GM12892 (cell line): Measurements from ENCODE around the gene GLRX3.
"Not testable (repeated sequence)": the region's sequence is repeated elsewhere in the genome, so short reads cannot be mapped to it uniquely, and the experiment has no call there.

Experiments
- POLR2A ChIP-seq: IDR thresholded peaks from 2 replicates; pipeline ENCODE4 v1.6.1; 2011; ENCODE audit warnings: low read depth, low read length, control low read depth
- TAF1 ChIP-seq: IDR thresholded peaks from 2 replicates; pipeline ENCODE4 v1.6.1; 2011; ENCODE audit warnings: low read depth, mild to moderate bottlenecking, control low read depth, low read length, borderline replicate concordance

GRCh38 chr10:130117535-130117934, 18.7 kb upstream of the GLRX3 start:
- not testable (repeated sequence) for TF ChIP-seq TAF1, POLR2A
